Activated CD8-positive, alpha-beta memory T cell treated with anti-CD3 and anti-CD28 coated beads for 4 hours (primary cell): ENCODE measurements around the gene MORC2.

Source experiments
- DNase-seq, 2 donors: peaks; one replicate each; pipeline ENCODE4 v3.0.0-alpha.2; 2020; ENCODE audit warnings: low read depth in 2 of 2

MORC2 gene

GRCh38 chr22:30889268-30889995, 79.1 kb downstream of the MORC2 start:
- no peak for DNase-seq

- DNase-seq, result no peak
These were observed 80.7 kb downstream of the MORC2 start for GRCh38 chr22:30887861-30888260.

- DNase-seq, result no peak
These were observed 81.1 kb downstream of the MORC2 start for GRCh38 chr22:30887453-30887852.

- no peak for DNase-seq
These were observed 83.0 kb downstream of the MORC2 start for GRCh38 chr22:30885591-30885990.

GRCh38 chr22:30885001-30885366, 83.6 kb downstream of the MORC2 start:
- no peak for DNase-seq

- no peak for DNase-seq
These were observed 84.2 kb downstream of the MORC2 start for GRCh38 chr22:30884211-30885000.

- no peak for DNase-seq
These were observed 84.9 kb downstream of the MORC2 start for GRCh38 chr22:30883586-30884145.

- DNase-seq, result no peak
These were observed 85.5 kb downstream of the MORC2 start for GRCh38 chr22:30882974-30883533.

- no peak for DNase-seq
These were observed 86.3 kb downstream of the MORC2 start for GRCh38 chr22:30882184-30882717.

- DNase-seq, result no peak
These were observed 87.0 kb downstream of the MORC2 start for GRCh38 chr22:30881361-30882183.

GRCh38 chr22:30880847-30881246, 87.7 kb downstream of the MORC2 start:
- no peak for DNase-seq

- DNase-seq, result no peak
These were observed 88.4 kb downstream of the MORC2 start for GRCh38 chr22:30880181-30880601.

- no peak for DNase-seq
These were observed 89.2 kb downstream of the MORC2 start for GRCh38 chr22:30879415-30879797.

GRCh38 chr22:30878516-30879414, 89.8 kb downstream of the MORC2 start:
- no peak for DNase-seq

- no peak for DNase-seq
These were observed 90.7 kb downstream of the MORC2 start for GRCh38 chr22:30877662-30878515.

GRCh38 chr22:30876915-30877553, 91.5 kb downstream of the MORC2 start:
- no peak for DNase-seq

- no peak for DNase-seq
These were observed 92.3 kb downstream of the MORC2 start for GRCh38 chr22:30876221-30876751.

GRCh38 chr22:30875481-30876215, 92.9 kb downstream of the MORC2 start:
- no peak for DNase-seq
